HT1080 (cell line): ENCODE results near the gene PSME3IP1. TPM values are rescaled to one million over a fixed set of nuclear protein-coding genes. Genes with fewer than 3 reads are reported as not detected.
A peak's percentile ranks its signal among the peaks of the same experiment; 100 is the strongest.
"Not testable (repeated sequence)": the region's sequence is repeated elsewhere in the genome, so short reads cannot be mapped to it uniquely, and the experiment has no call there.

ENCODE experiments used
- DNase-seq: peaks from one replicate; pipeline ENCODE4 v3.0.0-alpha.2; 2015; ENCODE audit warnings: low read depth
- total RNA-seq: library from RNA; depleted of rRNA; stranded (reverse); fragments of >200 nt; shearing (Covaris generic); gene quantifications from 2 replicates; pipeline ENCODE4 v1.2.3, GENCODE V29; 2014

The PSME3IP1 gene
- total RNA-seq, 1 experiment from 2014 or later: 102 TPM

DNA sequence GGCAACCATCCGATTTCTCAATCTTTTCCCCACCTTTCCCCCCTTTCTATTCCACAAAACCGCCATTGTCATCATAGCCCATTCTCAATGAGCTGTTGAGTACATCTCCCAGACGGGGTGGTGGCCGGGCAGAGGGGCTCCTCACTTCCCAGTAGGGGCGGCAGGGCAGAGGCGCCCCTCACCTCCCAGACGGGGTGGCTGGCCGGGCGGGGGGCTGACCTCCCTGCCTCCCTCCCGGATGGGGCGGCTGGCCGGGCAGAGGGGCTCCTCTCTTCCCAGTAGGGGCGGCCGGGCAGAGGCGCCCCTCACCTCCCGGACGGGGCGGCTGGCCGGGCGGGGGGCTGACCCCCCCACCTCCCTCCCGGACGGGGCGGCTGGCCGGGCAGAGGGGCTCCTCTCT lies 14.5 kb upstream of the PSME3IP1 start:
- DNase-seq: not testable (repeated sequence)

- DNase-seq: no peak
Observed at GRCh38 chr16:57196753-57197152, 10.9 kb upstream of the PSME3IP1 start.

- DNase-seq: no peak
Observed at GRCh38 chr16:57196286-57196685, 10.4 kb upstream of the PSME3IP1 start.

DNA sequence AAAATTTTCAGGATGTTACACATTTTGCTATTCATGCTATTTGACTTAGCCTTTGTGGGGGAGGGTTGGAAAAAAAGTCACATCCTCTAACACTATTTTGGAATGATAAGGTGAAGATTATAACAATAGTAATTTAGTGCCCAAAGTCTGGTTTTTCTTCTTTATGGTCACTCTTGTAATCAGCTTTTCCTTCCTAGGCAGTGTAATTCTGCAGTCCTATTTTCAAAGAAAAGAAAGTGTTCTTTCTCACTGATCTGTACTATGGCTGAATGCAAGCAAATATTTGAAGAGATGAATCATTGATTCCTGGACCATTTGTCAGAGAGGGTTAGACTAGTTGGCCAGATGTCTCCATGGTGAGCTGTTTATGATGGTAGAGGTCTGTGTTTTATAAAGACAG lies 8.7 kb upstream of the PSME3IP1 start:
- DNase-seq: peak; percentile 94

- DNase-seq: peak; percentile 42
Observed at GRCh38 chr16:57192720-57193486, 7.1 kb upstream of the PSME3IP1 start.

DNA sequence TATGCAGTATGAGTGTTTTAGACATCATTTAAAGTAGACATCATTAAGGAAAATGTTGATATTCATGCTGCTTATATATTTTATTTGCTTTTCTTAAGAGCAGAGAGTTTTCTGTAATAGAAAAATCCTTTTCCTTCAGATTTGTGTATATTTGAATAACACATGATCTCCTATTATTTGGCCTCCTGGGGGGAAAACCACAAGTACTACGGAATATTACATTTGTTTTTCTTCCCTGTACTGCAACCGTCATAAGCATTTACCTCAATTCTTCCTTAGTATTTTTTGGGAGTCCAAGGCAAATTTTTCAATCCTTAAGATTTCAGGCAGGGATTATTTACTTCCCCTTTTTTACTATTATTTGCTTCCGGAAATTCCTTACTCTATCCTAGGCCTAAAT lies 6.3 kb upstream of the PSME3IP1 start:
- DNase-seq: no peak

- peak; percentile 4 for DNase-seq
Observed at GRCh38 chr16:57191056-57191571, 5.3 kb upstream of the PSME3IP1 start.

GRCh38 chr16:57190136-57190535 lies 4.3 kb upstream of the PSME3IP1 start:
- no peak for DNase-seq

DNA sequence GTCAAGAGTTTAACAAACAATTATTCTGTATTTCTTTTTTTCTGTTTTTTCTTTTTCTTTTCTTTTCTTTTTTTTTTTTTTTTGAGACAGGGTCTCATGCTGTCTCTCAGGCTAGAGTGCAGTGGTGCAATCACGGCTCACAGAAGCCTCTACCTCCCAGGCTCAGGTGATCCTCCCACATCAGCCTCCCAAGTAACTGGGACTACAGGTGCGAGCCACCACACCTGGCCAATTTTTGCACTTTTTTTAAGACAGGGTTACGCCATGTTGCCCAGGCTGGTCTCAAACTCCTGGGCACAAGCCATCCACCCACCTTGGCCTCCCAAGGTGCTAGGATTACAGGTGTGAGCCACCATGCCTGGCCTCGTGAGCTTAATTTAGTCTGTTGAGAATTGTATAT lies 3.7 kb upstream of the PSME3IP1 start:
- DNase-seq: not testable (repeated sequence)

DNA sequence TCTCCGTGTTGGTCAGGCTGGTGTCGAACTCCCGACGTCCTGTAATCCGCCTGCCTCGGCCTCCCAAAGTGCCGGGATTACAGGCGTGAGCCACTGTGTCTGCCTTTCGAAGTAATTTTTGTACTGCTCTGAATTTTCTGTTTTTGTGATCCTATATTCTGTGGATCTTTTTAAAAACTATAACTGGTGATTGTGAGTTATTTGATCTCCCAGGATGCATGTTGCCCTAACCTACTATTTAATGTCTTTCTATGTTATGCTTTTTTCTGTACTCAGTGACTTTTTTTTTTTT lies 2.8 kb upstream of the PSME3IP1 start:
- DNase-seq: no peak

DNA sequence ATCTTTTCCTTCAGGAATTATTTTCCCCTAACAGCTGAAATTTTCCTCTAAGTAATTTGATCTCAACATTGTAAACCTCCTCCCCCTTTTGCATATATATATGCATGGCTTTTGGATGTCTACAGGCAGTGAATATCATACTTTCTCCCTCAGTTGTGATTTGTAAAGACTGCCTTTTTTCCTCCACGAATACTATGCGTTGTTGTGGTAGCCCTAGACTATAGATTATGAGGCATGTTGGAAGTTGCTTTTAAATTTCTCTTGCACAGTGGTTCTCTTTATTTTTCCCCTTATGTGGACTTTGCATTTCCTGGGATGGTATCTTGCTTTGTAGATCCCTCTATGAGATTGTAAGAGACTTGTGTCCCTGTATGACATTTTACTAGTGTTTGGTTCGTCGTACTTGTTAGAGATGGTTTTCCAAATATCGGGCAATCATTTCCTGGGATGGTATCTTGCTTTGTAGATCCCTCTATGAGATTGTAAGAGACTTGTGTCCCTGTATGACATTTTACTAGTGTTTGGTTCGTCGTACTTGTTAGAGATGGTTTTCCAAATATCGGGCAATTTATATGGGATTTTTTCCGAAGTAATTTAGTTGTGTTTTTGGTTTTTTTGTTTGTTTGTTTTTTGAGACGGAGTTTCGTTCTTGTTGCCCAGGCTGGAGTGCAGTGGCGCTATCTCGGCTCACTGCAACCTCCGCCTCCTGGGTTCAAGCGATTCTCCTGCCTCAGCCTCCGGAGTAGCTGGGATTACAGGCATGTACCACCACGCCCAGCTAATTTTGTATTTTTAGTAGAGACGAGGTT lies 2.3 kb upstream of the PSME3IP1 start:
- DNase-seq: not testable (repeated sequence)

- peak; percentile 24 for DNase-seq
Observed at GRCh38 chr16:57186872-57187854, 1.3 kb upstream of the PSME3IP1 start.

GRCh38 chr16:57185446-57185944 lies 344 bp downstream of the PSME3IP1 start:
- peak; percentile 61 for DNase-seq

DNA sequence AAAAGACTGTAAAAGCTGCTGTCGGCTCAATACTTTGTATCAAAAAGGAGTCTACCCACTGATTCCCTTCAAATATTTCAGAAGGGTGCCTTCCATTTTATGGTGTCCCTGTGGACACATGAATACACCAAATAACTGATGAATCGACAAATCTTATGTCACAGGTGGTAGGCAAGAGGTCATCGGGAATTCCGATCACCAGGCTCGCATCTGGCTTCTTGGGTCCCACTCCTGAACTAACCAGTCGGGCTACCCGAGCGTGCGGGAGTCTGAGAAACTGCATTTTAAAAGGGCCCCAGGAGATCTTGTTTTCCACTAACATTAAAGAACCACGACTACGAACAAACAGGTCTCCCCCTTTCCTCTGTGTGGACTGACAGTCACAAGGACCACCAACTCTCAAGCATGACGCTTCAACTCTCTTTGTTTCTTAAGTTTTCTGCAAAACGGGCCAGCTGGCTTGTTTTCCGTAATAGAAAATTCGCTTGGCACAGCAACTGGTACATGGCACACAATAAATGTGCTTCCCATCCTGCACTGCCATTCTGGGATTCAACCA lies 873 bp downstream of the PSME3IP1 start:
- DNase-seq: no peak

GRCh38 chr16:57184113-57184512 lies 1.7 kb downstream of the PSME3IP1 start:
- DNase-seq: no peak

GRCh38 chr16:57179215-57179828 lies 6.5 kb downstream of the PSME3IP1 start:
- DNase-seq: no peak

DNA sequence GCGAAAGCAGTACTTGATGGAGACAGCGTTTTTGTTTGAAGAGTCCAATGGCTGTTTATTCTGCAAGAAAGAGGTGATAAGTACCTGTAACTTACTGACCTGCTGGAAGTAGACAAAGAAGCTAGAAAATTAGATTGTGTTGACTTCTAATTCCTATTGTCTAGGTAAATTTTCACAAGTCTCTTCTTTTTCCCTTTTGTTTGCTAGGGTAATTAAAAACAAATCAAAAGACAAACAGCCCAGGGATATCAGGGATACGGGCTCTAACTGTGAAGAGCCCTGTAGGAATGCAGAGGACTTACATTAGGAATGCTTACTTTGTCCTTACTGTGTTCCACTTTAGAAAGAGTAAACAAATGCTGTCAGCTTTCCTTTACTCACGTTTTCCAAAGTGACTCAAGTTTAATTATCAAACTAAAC lies 7.0 kb downstream of the PSME3IP1 start:
- DNase-seq: no peak

GRCh38 chr16:57178196-57178595 lies 7.6 kb downstream of the PSME3IP1 start:
- DNase-seq: no peak

- DNase-seq: no peak
Observed at GRCh38 chr16:57175896-57176295, 9.9 kb downstream of the PSME3IP1 start.

DNA sequence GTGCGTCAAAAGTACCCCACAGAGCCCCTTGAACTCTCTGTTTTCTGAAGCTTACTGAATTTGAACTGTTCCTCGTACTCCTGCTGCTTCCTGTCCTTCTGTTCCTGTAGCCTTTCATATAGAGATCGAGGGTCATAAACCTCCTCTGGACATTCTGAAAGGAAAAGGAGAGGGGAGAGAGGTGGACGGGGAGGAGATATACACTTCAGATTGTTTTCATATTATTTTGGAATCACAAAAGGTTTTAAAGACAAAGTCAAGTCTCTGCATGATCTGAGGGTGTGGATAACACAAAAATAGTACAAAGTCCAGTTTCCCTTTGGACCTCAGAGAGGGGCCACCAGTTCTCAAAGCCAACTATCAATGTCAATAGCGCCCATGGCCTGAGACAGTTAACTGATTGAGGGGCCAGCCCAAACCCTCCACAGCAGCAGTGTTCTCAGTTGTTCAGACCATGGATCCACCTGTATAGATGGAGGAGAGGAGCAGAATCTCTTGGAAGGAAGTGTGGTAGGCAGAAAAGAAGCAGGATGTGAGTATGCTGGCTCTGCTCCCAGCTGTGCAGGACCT lies 13.0 kb downstream of the PSME3IP1 start:
- no peak for DNase-seq
